ENCODE measurements around the gene C4B.
"Not testable (repeated sequence)": the region's sequence is repeated elsewhere in the genome, so short reads cannot be mapped to it uniquely, and the experiment has no call there.

The C4B gene

DNA sequence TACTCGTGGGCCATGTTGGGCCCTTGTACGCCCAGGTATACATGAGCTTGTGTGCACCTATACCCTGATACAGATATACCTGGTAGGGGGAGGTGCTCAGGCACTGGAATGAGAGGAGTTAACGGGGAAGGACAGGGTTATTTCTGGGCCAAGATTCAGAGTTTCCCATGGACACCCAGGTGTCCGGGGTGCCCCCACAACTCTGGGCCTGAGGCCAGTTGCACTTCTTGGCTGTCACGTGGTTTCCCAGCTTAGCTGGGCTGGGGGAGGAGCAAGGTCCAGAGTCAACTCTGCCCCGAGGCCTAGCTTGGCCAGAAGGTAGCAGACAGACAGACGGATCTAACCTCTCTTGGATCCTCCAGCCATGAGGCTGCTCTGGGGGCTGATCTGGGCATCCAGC, 32.9 kb upstream of the C4B start, which contains the start of gene C4A:
Gene C4A (plus strand): TSS at position 314 of the 400 bp plus-strand sequence. CDS start 51 bp downstream, at position 365.
- DNase-seq (ENCODE audit: low spot score), result not testable (repeated sequence)

GRCh38 chr6:31989363-31989762, 25.2 kb upstream of the C4B start:
- not testable (repeated sequence) for DNase-seq (ENCODE audit: low spot score)

DNA sequence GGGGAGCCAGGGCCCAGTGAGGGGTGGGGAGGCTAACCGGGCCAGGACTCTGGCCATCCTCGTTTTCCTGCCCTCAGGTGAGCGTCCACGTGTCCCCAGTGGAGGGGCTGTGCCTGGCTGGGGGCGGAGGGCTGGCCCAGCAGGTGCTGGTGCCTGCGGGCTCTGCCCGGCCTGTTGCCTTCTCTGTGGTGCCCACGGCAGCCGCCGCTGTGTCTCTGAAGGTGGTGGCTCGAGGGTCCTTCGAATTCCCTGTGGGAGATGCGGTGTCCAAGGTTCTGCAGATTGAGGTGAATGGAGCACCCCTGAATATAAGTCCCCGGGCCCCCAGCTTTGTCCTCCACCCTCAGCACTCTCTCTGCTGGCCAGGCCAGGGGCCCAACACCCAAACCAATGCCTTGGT, 20.2 kb upstream of the C4B start:
- DNase-seq (ENCODE audit: low spot score), result not testable (repeated sequence)

DNA sequence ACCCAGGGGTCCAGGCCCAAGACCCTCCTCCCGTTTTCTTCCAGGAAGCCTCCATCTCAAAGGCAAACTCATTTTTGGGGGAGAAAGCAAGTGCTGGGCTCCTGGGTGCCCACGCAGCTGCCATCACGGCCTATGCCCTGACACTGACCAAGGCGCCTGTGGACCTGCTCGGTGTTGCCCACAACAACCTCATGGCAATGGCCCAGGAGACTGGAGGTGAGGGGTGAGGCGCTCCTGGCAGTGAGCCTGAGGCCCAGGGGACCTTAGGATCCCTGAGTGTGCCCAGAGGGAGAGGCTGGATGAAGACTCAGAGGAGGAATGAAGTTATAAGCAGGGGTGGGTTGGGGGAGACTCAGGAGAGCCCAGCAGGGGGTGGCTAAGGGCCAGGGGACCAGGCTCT, 18.2 kb upstream of the C4B start:
- DNase-seq (ENCODE audit: low spot score), result not testable (repeated sequence)

- DNase-seq (ENCODE audit: low spot score), result not testable (repeated sequence)
Observed at GRCh38 chr6:32002546-32003268, 11.9 kb upstream of the C4B start.

GRCh38 chr6:32003301-32003700, 11.3 kb upstream of the C4B start:
- DNase-seq (ENCODE audit: low spot score), result not testable (repeated sequence)

DNA sequence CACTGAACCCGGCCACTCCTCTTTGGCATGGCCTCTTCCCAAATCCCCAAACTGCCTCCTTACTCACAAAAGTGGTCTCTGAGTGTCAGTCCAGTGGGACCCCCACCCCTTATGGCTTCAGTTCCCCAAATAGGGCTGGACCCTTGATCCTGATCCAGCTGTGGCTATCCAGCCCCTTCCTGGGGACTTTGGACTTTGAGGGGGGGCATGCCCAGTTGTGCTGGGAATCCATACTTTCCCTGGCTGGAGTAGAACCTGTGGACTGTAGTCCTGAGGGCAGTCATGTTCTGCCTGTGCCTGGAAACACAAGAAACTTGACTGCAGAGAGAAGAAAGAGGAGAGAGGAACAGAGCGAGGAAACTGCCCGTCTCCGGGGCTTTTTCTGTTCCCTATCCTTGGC, 10.2 kb upstream of the C4B start:
- not testable (repeated sequence) for DNase-seq (ENCODE audit: low spot score)

GRCh38 chr6:32004864-32005537, 9.6 kb upstream of the C4B start:
- not testable (repeated sequence) for DNase-seq (ENCODE audit: low spot score)

DNA sequence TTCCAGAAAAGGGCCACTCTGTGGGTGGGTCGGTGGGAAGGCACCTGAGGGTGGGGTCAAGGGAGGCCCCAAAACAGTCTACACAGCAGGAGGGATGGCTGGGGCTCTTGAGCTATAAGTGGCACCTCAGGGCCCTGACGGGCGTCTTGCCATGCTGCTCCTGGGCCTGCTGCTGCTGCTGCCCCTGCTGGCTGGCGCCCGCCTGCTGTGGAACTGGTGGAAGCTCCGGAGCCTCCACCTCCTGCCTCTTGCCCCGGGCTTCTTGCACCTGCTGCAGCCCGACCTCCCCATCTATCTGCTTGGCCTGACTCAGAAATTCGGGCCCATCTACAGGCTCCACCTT, 9.1 kb upstream of the C4B start:
- not testable (repeated sequence) for DNase-seq (ENCODE audit: low spot score)

DNA sequence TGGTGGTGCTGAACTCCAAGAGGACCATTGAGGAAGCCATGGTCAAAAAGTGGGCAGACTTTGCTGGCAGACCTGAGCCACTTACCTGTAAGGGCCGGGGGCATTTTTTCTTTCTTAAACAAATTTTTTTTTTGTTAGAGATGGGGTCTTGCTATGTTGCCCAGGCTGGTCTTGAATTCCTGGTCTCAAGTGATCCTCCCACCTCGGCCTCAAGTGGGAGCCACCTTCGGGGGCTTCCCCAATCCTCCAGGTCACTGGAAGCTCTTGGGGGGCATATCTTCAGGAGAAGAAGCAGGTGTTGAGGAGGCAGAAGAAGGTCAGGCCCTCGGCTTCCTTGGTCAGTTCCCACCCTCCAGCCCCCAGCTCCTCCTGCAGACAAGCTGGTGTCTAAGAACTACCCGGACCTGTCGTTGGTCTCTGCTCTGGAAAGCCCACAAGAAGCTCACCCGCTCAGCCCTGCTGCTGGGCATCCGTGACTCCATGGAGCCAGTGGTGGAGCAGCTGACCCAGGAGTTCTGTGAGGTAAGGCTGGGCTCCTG, 8.5 kb upstream of the C4B start:
- not testable (repeated sequence) for DNase-seq (ENCODE audit: low spot score)

DNA sequence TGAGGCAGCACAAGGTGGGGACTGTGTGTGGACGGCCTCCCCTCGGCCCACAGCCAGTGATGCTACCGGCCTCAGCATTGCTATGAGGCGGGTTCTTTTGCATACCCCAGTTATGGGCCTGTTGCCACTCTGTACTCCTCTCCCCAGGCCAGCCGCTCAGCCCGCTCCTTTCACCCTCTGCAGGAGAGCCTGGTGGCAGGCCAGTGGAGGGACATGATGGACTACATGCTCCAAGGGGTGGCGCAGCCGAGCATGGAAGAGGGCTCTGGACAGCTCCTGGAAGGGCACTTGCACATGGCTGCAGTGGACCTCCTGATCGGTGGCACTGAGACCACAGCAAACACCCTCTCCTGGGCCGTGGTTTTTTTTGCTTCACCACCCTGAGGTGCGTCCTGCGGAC, 7.5 kb upstream of the C4B start:
- not testable (repeated sequence) for DNase-seq (ENCODE audit: low spot score)

- not testable (repeated sequence) for DNase-seq (ENCODE audit: low spot score)
Observed at GRCh38 chr6:32008037-32008436, 6.6 kb upstream of the C4B start.

- not testable (repeated sequence) for DNase-seq (ENCODE audit: low spot score)
Observed at GRCh38 chr6:32008616-32009015, 6.0 kb upstream of the C4B start.

- DNase-seq (ENCODE audit: low spot score), result not testable (repeated sequence)
Observed at GRCh38 chr6:32009537-32009936, 5.1 kb upstream of the C4B start.

GRCh38 chr6:32010856-32011530, 3.6 kb upstream of the C4B start:
- not testable (repeated sequence) for DNase-seq (ENCODE audit: low spot score)

DNA sequence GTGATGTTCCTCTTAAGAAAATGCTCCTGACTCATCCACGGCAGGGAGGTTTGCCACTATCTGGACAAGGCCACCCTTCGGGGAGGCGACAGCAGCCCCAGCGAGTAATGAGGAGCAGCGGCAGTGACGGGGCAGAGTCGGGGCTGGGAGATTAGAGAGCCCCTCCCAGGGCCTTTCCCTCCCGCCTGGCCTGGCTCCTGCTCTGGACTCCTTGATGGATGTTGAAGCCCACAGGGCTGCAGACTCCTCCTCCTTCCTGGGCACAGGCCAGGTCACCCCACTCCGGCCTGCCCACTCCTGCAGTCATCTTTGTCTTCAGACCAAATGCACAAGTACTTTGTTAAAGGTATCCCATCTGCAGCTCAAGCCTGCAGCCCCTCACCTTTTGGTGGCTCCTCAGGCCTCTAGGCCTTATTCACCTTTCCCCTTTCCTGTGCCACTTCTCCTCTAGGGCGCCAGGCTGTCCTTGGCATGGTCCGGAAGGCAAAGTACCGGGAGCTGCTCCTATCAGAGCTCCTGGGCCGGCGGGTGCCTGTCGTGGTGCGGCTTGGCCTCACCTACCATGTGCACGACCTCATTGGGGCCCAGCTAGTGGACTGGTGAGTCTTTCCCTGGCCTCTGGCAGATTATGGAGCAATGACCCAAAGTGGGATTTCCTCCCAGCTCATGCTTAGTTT, 1.5 kb upstream of the C4B start:
- not testable (repeated sequence) for DNase-seq (ENCODE audit: low spot score)

DNA sequence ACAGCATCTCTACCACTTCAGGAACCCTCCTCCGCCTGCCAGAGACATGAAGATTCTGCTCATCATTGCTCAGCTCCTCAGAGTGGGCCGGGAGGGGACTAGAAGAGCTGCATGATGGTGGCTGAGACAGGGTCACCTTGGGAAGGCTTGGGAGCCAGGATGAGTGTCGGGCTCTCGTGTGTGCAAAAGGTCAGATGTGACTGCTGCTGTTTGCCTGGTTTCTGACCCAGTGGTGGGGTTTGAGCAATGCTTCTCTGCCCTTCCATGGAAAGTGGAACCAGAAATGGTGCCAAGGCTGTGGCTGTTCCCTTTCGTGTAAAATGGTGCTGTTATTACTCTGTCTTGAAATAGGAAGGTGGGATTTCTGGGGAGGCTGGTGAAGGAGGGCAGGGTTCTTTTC, 857 bp upstream of the C4B start:
- not testable (repeated sequence) for DNase-seq (ENCODE audit: low spot score)

DNA sequence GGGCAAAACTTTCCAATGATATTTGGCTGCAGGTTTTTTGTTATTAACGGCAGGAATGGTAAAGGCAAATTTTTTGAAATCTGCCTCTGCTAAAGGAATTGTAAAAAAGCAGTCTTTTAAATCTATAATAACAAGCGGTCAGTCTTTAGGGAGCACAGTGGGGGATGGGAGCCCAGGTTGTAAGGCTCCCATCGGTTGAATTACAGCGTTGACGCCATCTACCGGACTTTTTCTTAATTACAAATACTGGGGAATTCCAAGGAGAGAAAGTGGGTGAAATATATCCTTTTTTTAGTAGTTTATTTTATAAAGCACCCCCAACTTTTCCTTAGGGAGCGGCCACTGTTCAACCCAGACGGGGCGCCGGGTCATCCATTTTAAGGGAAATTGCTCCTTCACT, 7.5 kb downstream of the C4B start:
- DNase-seq (ENCODE audit: low spot score), result not testable (repeated sequence)

- DNase-seq (ENCODE audit: low spot score), result not testable (repeated sequence)
Observed at GRCh38 chr6:32028631-32029030, 14.0 kb downstream of the C4B start.

- not testable (repeated sequence) for DNase-seq (ENCODE audit: low spot score)
Observed at GRCh38 chr6:32029553-32029952, 15.0 kb downstream of the C4B start.

DNA sequence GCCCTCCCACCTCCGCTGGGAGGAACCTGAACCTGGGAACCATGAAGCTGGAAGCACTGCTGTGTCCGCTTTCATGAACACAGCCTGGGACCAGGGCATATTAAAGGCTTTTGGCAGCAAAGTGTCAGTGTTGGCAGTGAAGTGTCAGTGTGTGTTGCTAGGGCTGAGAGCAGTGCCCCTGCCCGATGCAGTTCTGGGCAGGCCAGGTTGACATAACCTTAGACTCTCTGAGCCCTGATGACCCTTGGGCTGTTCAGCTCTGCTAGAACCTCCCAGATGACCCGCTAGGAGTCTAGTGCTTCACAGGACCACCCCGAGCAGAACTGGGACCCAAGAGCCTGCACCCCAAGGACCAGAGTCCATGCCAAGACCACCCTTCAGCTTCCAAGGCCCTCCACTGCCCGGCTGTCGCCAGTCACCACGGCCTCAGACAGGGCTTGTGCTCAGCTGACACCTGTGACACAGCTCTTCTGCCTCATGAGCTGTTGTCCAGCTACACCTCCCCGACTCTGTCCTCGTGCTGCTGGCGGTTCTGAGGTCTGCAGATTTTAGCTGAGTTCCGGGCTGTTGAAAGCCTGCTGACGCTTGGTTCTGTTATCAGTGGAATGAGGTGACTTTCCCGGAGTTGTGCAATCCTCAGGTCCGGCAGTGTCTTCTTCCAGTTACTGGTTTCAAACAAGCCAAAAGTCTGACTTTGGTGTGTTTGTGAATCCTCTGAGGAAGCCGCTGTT, 20.9 kb downstream of the C4B start:
- not testable (repeated sequence) for DNase-seq (ENCODE audit: low spot score)

Data from left forelimb (tissue), 1 donor.